ENCODE measurements around the gene MYCBP. TPM values are rescaled to one million over a fixed set of nuclear protein-coding genes. Genes with fewer than 3 reads are reported as not detected.
"Not testable (repeated sequence)": the region's sequence is repeated elsewhere in the genome, so short reads cannot be mapped to it uniquely, and the experiment has no call there.

MYCBP gene
- total RNA-seq, 1 donor from 2014 or later: 11.5 TPM

DNA sequence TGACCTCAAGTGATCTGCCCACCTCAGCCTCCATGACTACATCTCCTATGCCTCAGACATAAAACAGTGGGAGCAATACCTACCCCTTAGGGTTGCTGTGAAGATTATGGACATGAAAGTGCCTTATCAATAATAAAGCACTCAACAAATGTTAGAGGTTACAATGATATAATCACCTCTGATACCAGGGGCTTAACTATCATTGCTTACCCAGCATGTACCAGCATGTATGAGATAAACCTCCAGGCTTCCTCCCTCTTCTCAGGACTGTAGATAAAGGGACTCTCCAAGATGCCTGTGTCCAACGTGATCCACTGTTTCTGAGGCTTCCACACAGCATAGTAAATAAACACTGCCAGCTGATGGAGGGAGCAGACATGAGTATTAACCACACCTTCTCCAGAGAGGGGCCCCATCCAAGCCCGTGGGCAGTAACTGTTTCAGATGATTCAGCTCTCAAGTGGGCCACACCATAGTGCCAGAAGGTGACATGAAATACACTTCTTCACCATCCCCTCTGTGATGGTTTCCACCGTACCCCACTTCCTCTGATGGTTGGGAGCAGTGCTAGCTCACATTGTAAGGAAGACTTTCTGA lies 42.3 kb upstream of the MYCBP start:
- Histone ChIP-seq H3K27me3 (ENCODE audit: control insufficient read depth, insufficient read depth, low read length) (no peaks in the 10 kb centered on the region), H3K4me3 (ENCODE audit: low read depth, low read length) (no peak overlapping the region), H3K36me3 (ENCODE audit: control insufficient read depth, insufficient read depth, low read length) (no peaks in the 10 kb centered on the region)
- TF ChIP-seq, protein P1, sequence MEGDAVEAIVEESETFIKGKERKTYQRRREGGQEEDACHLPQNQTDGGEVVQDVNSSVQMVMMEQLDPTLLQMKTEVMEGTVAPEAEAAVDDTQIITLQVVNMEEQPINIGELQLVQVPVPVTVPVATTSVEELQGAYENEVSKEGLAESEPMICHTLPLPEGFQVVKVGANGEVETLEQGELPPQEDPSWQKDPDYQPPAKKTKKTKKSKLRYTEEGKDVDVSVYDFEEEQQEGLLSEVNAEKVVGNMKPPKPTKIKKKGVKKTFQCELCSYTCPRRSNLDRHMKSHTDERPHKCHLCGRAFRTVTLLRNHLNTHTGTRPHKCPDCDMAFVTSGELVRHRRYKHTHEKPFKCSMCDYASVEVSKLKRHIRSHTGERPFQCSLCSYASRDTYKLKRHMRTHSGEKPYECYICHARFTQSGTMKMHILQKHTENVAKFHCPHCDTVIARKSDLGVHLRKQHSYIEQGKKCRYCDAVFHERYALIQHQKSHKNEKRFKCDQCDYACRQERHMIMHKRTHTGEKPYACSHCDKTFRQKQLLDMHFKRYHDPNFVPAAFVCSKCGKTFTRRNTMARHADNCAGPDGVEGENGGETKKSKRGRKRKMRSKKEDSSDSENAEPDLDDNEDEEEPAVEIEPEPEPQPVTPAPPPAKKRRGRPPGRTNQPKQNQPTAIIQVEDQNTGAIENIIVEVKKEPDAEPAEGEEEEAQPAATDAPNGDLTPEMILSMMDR (IDR thresholded peaks at IDR 0.05; ENCODE audit: insufficient read depth, low read length, poor library complexity, severe bottlenecking): no peak
- no peak for DNase-seq (ENCODE audit: low read depth)

DNA sequence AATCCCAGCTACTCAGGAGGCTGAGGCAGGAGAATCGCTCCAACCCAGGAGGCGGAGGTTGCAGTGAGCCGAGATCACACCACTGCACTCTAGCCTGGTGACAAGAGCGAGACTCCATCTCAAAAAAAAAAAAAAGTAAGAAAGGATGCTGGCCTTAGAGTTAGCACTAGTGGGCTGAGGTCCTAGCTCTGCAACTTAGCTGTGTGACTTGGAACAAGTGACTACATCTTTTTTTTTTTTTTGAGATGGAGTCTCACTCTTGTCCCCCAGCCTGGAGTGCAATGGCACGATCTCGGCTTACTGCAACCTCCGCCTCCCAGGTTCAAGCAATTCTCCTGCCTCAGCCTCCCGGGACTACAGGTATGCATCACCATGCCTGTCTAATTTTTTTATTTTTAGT lies 41.8 kb upstream of the MYCBP start:
- H3K27me3 ChIP-seq (ENCODE audit: control insufficient read depth, insufficient read depth, low read length); DNase-seq (ENCODE audit: low read depth); H3K36me3 ChIP-seq (ENCODE audit: control insufficient read depth, insufficient read depth, low read length); H3K4me3 ChIP-seq (ENCODE audit: low read depth, low read length): not testable (repeated sequence)

DNA sequence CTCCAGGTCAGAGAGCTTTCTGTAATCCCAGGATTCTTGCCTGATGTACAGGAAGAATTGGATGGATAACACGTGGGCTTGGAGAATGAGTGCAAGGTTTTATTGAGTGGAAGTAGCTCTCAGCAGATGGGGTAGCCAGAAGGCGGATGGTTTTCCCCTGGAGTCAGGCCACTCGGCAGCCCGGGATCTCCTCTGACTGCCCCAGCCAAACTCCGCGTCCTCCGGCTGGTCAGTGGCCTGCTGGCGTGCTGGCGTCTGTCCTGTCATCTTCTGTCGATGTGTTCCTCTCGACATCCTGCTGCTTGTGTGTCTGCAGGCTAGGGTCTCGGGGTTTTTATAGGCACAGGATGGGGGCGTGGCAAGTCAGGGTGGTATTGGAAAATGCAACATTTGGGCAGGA lies 35.7 kb upstream of the MYCBP start:
- TF ChIP-seq, protein P1 (IDR thresholded peaks at IDR 0.05; ENCODE audit: insufficient read depth, low read length, poor library complexity, severe bottlenecking): no peak
- no peaks in the 10 kb centered on the region for H3K27me3 ChIP-seq (ENCODE audit: control insufficient read depth, insufficient read depth, low read length)
- H3K4me3 ChIP-seq (ENCODE audit: low read depth, low read length): no peak overlapping the region
- DNase-seq (ENCODE audit: low read depth): no peak
- no peaks in the 10 kb centered on the region for H3K36me3 ChIP-seq (ENCODE audit: control insufficient read depth, insufficient read depth, low read length)

DNA sequence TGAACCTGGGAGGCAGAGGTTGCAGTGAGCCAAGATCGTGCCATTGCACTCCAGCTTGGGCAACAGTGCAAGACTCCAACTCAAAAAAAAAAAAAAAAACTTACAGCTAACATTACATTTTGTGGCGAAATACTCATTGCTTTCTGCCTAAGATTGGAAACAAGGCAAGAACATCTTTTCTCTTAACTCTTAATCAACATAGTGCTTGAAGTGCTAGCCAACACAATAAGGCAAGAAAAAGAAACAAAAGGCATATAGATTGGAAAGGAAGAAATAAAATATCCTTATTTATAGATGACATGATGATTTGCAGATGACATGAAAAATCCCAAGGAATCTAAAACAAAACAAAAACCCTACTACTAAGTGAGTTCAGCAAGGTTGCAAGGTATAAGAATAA lies 32.8 kb upstream of the MYCBP start:
- DNase-seq (ENCODE audit: low read depth): no peak
- Histone ChIP-seq H3K36me3 (ENCODE audit: control insufficient read depth, insufficient read depth, low read length) (no peaks in the 10 kb centered on the region), H3K27me3 (ENCODE audit: control insufficient read depth, insufficient read depth, low read length) (no peaks in the 10 kb centered on the region), H3K4me3 (ENCODE audit: low read depth, low read length) (no peak overlapping the region)
- TF ChIP-seq, protein P1 (IDR thresholded peaks at IDR 0.05; ENCODE audit: insufficient read depth, low read length, poor library complexity, severe bottlenecking): no peak

DNA sequence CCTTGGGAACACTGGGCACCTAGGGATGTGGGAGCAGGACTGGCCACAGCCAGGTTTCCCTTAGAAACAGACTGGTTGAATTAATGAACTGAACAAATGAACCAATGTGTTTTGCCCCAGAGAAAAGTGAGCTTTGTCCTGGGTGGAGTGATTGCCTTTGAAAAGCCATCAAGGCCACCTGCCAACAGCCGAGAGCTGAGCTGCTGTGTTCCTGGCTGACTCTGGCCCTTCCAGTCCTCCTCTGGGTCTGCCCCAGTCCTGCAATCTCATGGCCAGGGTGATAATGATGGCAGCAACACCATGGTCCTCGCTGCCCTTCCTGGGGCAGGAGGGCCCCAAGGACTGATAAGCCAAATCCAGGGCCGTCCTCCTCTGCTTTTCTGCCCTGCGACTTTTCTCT lies 26.4 kb upstream of the MYCBP start:
- Histone ChIP-seq H3K4me3 (ENCODE audit: low read depth, low read length) (no peak overlapping the region), H3K36me3 (ENCODE audit: control insufficient read depth, insufficient read depth, low read length) (no peaks in the 10 kb centered on the region), H3K27me3 (ENCODE audit: control insufficient read depth, insufficient read depth, low read length) (no peaks in the 10 kb centered on the region)
- no peak for DNase-seq (ENCODE audit: low read depth)
- TF ChIP-seq, protein P1 (IDR thresholded peaks at IDR 0.05; ENCODE audit: insufficient read depth, low read length, poor library complexity, severe bottlenecking): no peak

DNA sequence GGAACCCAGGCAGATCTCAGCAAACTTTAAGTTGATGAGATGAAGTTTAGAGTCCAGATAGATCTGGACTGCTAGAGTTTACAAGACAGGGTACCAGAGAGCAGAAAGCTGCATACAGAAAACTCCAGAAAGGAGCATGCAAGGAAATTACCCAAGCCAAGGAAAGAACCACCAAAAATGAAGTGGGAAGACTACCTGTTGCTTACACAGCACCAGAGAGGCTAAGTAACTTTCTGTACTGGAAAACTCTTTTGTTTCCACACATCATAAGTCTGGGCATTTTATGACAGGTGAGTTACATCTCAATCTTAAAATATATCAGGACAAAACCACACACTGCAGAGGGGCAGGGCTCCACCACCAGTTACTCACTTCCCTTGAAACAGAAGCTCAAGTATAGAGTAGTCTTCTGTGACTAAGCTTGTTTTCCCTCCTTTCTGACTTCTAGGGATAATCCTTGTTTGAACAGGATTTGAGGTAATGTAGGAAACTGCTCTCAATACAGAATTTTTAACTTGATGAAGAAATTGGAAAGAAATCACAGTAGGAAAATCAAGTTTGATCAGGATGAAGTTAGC lies 25.6 kb upstream of the MYCBP start:
- no peak for DNase-seq (ENCODE audit: low read depth)
- Histone ChIP-seq H3K27me3 (ENCODE audit: control insufficient read depth, insufficient read depth, low read length) (no peaks in the 10 kb centered on the region), H3K4me3 (ENCODE audit: low read depth, low read length) (no peak overlapping the region), H3K36me3 (ENCODE audit: control insufficient read depth, insufficient read depth, low read length) (no peaks in the 10 kb centered on the region)
- TF ChIP-seq, protein P1 (IDR thresholded peaks at IDR 0.05; ENCODE audit: insufficient read depth, low read length, poor library complexity, severe bottlenecking): no peak

Data from kidney epithelial cell (primary cell).